Hematopoietic multipotent progenitor cell (in vitro differentiated cells): ENCODE results near the gene C22orf39. TPM values are rescaled to one million over a fixed set of nuclear protein-coding genes. Genes with fewer than 3 reads are reported as not detected.

ENCODE experiments used
- DNase-seq, 3 donors: peaks; one replicate each; pipeline ENCODE4 v3.0.0-alpha.2; 2011 to 2015; ENCODE audit warnings: low read depth in 2 of 3, low spot score in 2 of 3
- total RNA-seq: library from RNA; depleted of rRNA; stranded (reverse); fragments of >200 nt; gene quantifications from one replicate; pipeline ENCODE4 v1.2.3, GENCODE V29; 2012

The C22orf39 gene
- total RNA-seq, 1 donor: 58.7 TPM

- DNase-seq: no peak
These were observed 13.1 kb downstream of the C22orf39 start for GRCh38 chr22:19434401-19434800.

DNA sequence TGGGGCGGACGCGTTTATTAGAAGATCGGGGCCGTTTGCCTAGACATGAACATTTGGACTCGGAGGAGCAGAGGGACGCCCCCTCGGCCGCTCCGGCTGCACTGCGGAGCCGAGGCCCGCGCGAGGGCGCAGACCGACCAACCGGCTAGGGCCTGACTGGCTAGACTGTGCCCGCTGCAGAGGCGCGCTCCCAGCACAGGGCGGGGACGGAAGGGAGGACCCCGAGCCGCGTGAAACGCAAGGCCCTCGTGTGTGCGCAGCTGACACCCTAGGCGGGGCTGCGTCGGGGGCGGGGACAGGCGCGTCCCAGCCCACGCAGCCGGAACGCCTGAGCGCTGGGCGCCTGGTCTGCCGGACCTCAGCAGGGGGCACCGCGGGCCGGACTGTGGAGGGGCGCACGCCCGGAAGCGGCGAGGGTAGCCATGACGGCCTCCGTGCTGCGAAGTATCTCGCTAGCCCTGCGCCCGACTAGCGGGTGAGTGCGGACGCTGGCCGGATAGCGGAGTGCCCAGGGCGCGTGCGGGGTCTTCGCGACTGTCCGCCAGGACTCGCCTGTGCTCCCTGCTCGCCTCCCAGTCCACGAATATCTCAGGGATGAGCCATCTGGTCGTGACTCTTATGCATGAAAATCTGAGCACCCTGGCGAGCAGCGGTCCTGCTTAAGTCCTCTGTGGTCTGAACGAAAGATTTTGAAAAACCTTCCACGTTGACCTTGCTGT lies 15.2 kb downstream of the C22orf39 start, which contains the start of gene MRPL40:
MRPL40 (plus strand) TSS at position 413 of the 719 bp plus-strand sequence; CDS start at position 423, 10 bp downstream.
- DNase-seq: peak; percentile 63 to 90 (median 89)

DNA sequence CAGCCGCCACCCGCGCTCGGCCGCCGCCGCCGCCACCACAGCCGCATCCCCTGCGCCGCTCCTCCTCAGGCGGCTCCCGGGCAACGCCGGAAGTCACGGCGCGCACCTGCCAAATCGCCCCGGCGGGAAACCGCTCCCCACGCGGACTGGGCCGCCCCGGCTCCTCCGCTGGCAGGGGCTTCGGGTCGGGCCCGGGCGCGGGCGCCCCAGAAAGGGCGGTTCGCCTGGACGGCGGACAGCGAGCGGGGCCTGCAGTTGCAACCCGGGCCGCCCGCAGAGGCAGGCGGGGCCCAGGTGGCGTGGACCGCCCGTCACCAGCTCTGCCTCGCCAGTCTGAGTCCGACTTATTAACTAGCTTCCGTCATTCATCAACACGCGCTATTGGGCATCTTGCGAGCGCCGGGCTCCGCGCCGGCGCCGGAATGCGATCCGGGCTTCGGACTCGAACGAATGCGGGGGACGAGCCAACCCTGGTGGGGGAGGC lies 15.8 kb downstream of the C22orf39 start, which contains the start of gene HIRA:
HIRA (minus strand) TSS at position 85 of the 484 bp plus-strand sequence. CDS start 257 bp downstream, outside the sequence.
- DNase-seq: peak; percentile 75 to 80 (median 77)

GRCh38 chr22:19430890-19431541 lies 16.5 kb downstream of the C22orf39 start:
- peak in 1 of 3 donors; percentile 23 for DNase-seq

GRCh38 chr22:19429950-19430889 lies 17.3 kb downstream of the C22orf39 start:
- DNase-seq: peak in 2 of 3 donors; percentile 17 to 34

DNA sequence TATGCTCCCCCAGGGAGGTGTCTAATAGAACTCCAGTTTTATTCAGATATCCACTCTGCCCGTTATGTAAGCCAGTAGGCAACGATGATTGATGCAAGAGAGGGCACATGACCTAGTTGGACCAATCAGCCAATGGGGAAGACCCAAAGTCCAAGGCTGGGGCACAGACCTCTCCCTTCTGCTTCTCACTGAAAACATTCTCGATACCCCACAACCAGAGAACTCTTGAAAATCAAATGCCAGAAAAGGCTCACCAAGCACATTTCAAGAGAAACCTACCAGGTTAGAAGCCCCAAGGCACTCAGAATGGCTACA lies 23.4 kb downstream of the C22orf39 start:
- DNase-seq: no peak

- no peak for DNase-seq
These were observed 24.8 kb downstream of the C22orf39 start for GRCh38 chr22:19422440-19423301.

DNA sequence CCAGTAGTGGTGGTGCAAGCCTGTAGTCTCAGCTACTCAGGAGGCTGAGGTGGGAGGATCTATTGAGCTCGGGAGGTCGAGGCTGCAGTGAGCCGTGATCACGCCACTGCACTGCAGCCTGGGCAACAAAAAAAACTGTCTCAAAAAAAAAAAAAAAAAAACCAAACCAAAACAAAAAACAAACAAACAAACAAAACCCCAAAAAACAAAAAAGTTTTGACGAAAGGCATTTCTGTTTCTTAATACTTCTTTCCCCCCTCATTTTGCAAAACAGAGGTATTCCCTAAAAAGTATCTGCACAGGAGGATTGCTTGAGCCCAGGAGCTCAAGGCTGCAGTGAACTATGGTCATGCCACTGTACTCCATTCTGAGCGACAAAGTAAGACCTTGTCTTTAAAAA lies 27.2 kb downstream of the C22orf39 start:
- no peak for DNase-seq

DNA sequence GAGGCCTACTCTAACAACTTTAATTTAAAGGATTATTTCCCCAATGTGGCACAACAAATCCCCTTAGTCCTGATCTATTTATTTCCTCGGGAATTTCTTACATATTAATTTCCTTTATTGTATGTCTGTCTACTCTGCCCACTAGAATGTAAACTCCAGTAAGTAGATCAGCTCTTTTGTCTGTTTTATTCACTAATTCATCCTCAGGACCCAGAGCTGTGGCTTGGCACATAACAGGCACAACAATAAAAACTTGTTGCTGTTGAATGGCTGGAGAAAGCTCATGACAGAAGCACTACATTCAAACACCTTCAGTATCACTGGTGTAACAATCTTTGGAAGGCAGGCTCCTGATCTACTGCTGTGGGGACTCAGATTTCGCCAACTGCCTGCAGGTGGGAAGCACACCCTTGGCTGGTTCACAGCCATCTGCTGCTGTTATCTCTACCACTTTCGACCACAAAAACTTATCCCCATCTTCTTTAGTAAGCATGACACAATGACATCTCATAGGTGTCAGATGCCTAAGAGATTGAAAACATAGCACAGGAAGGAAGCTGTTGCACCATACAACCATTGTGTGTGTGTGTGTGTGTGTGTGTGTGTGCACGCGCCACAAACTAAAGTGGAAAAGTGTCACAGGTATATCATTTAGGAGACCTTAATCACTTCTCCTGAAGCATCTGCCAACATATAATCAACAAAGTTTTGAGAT lies 27.9 kb downstream of the C22orf39 start:
- peak in 2 of 3 donors; percentile 23 to 47 for DNase-seq

- no peak for DNase-seq
These were observed 28.4 kb downstream of the C22orf39 start for GRCh38 chr22:19419086-19419463.

GRCh38 chr22:19412923-19413322 lies 34.6 kb downstream of the C22orf39 start:
- DNase-seq: no peak

- no peak for DNase-seq
These were observed 35.0 kb downstream of the C22orf39 start for GRCh38 chr22:19412478-19412877.

DNA sequence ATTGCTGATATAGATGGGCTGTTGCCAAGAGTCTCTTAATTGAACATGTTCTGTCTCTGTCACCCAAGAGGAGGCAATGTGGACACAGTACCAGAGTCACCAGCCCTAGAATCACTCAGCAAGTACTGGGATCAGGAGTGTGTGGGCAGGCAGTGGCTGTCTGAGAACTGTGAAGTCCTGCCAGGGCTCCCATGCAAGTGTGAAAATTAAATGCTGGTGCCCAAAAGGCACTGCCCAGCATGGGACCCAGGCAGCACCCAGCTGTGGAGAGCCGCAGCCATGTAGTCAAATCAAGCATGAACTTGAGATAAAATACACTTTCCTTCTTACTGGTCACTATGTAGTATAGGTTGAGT lies 35.8 kb downstream of the C22orf39 start:
- no peak for DNase-seq

DNA sequence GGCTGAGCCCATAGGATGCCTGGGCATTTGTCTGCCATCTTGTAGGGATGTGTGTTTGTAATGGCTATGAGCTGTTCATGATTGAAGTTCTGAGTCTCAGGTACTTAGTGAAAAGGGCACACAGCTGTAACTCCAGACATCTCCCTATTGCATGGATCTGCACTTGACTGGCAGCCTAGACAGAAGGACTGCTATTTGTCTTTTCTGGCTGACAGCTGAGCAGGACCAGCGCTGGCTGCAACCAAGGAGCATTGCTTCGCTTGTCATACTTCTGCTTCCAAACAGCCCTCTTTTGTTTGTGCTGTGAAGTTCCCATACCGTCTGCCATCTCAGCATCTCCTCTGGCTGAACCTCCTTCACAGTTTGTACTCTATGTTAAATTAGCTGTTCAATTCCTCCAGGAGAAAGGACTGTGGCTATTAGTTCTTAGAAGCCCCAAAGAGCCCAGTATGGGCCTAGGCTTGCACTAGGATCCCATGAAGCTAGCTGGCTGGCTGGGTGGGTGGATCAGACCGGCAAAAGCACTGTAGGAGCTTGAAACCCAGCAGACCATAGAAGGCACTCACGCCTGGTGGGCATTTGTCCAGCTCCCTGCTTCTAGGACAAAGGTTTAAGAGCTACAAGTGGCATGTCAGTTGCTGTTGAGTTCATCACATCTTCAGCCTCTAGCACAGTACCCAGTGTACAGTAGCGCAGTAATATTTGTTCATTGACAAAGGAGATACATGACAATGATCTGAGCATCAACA lies 36.4 kb downstream of the C22orf39 start:
- no peak for DNase-seq

DNA sequence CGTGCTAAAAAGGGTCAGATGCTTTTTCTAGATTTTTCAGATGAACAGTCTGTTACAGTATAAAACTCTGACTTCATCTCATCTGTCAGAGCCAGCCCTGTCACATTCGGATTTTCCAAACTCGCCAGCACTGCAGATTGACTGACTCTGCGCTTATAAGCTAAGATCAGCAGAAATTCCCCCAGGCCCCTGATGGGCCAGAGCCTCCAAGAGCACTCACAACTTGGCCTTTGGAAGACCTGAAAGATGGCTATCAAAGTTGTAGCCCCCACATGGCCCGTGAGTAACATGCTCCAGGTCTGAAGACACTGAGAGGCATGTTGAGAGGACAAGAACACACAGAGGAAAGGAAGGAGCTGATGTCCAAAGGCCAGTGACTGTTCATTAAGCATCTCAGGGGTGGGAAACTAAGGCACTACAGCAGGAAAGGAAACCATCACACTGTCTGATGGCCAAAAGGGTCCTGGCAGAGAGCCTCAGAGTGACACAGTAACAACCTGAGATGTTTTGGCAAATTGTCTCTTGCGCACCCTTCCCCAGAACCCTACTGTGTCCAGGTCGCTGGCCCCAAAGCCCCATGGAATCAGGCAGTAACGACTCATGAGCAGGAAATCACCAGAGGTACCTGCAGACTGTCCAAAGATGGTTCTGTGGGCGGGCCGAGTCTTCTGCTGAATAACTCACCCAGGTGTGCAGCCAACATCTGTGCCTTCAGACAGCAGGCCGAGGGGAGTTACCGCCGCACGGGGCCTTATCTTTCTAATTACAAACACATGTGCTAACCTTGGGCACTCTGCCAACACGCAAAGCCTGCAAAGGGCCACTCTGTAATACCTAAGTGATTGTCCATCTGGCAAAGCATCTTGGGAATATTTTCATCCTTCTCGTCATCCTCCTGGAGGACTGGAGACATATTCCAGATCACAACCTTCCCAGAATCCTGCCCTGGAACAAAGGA lies 39.6 kb downstream of the C22orf39 start:
- DNase-seq: no peak

DNA sequence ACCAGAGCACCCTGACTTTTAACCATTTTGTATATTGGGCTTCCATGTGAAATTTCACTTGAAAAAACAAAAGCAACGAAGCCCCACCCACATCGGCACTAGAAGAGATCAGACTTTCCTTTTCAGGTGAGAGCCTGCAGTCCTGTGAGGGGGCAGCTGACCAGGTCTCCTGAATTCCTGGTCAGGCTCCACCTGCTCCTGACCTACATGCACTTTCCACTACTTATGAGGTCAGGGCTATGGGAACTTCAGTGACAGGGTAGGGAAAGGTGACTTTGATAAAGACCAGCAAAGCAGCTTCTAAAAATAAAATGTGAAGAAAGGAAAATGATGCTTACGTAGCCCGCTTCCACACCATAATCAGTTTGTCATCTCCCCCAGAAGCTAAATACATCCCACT lies 40.7 kb downstream of the C22orf39 start:
- DNase-seq: no peak

DNA sequence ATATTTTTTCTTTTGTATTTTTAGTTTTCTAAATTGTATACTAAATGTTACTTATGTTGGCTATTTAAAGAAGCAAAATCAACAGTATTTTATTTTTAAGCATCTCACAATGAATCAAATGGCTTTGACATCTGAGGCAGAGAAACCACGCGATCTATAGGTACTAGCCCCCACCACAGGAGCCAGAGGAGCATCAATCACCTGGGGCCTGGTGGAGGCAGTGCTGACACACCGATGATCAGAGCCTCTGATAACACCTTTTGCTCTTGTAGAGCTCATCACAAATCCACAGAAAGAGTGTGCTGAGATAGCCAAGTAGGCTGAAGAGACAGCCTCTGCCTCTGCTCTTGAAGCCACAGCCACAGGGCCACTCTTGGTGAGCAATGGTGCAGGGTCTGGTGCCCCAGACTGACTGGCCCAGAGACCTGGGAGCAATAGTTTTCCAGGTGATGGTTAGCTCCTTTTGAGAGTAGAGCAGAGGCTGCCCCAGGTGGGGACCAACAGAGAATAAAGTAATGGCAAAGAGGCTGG lies 41.2 kb downstream of the C22orf39 start:
- DNase-seq: no peak
